Astrocyte (in vitro differentiated cells and primary cell): ENCODE data around the gene PRX. TPM values are rescaled to one million over a fixed set of nuclear protein-coding genes. Genes with fewer than 3 reads are reported as not detected.

Experiments
- DNase-seq: peaks from one replicate; pipeline ENCODE4 v3.0.0-alpha.2; 2010; ENCODE audit warnings: low read depth
- FAIRE-seq: peaks from 2 replicates; lab custom pipeline; 2011; peaks lifted over from hg19 to GRCh38; lab: Jason Lieb, UNC
- H2AFZ ChIP-seq: 2 replicates; pipeline ENCODE4 v1.6.0; 2012; ENCODE audit warnings: low read depth, low read length, inconsistent platforms
- H3K27ac ChIP-seq: 2 replicates; pipeline ENCODE4 v1.5.1; 2011; ENCODE audit warnings: low read depth, low read length, inconsistent platforms
- H3K27me3 ChIP-seq: 2 replicates; pipeline ENCODE4 v1.6.0; 2011; ENCODE audit warnings: low read length, inconsistent platforms; ENCODE audit not compliant: insufficient read depth
- H3K36me3 ChIP-seq: 2 replicates; pipeline ENCODE4 v1.5.1; 2011; ENCODE audit warnings: low read length, inconsistent platforms; ENCODE audit not compliant: insufficient read depth
- H3K4me1 ChIP-seq: 2 replicates; pipeline ENCODE4 v1.5.1; 2011; ENCODE audit warnings: low read length, inconsistent platforms; ENCODE audit not compliant: insufficient read depth
- H3K4me2 ChIP-seq: 2 replicates; pipeline ENCODE4 v1.6.0; 2012; ENCODE audit warnings: low read length, inconsistent platforms
- H3K4me3 ChIP-seq: 2 replicates; pipeline ENCODE4 v1.5.1; 2011; ENCODE audit warnings: low read depth, mild to moderate bottlenecking, low read length, inconsistent platforms; ENCODE audit not compliant: insufficient read depth
- H3K79me2 ChIP-seq: 2 replicates; pipeline ENCODE4 v1.6.0; 2012; ENCODE audit warnings: mild to moderate bottlenecking, low read length, inconsistent platforms; ENCODE audit not compliant: insufficient read depth
- H3K9ac ChIP-seq: 2 replicates; pipeline ENCODE4 v1.6.0; 2012; ENCODE audit warnings: mild to moderate bottlenecking, low read length, inconsistent platforms
- H3K9me3 ChIP-seq: 2 replicates; pipeline ENCODE4 v1.5.1; 2012; ENCODE audit warnings: low read depth, mild to moderate bottlenecking, low read length, inconsistent platforms; ENCODE audit not compliant: insufficient read depth
- H4K20me1 ChIP-seq: 2 replicates; pipeline ENCODE4 v1.6.0; 2012; ENCODE audit warnings: low read length, inconsistent platforms; ENCODE audit not compliant: insufficient read depth
- H3K27ac Mint-ChIP-seq: one replicate; pipeline ENCODE4 v1.8.0; 2021; ENCODE audit warnings: mild to moderate bottlenecking, mixed read lengths; ENCODE audit not compliant: unreplicated experiment
- H3K27me3 Mint-ChIP-seq: one replicate; pipeline ENCODE4 v1.8.0; 2021; ENCODE audit warnings: low read depth, mixed read lengths; ENCODE audit not compliant: unreplicated experiment
- H3K36me3 Mint-ChIP-seq: one replicate; pipeline ENCODE4 v1.8.0; 2021; ENCODE audit warnings: low read depth, mixed read lengths; ENCODE audit not compliant: unreplicated experiment
- H3K4me1 Mint-ChIP-seq: one replicate; pipeline ENCODE4 v1.8.0; 2021; ENCODE audit warnings: low read depth, mixed read lengths; ENCODE audit not compliant: unreplicated experiment
- H3K4me3 Mint-ChIP-seq: one replicate; pipeline ENCODE4 v1.8.0; 2021; ENCODE audit warnings: mild to moderate bottlenecking, moderate library complexity, mixed read lengths; ENCODE audit not compliant: unreplicated experiment
- H3K9me3 Mint-ChIP-seq: one replicate; pipeline ENCODE4 v1.8.0; 2021; ENCODE audit warnings: mild to moderate bottlenecking, mixed read lengths; ENCODE audit not compliant: unreplicated experiment
- CTCF ChIP-seq: IDR thresholded peaks from 2 replicates; pipeline ENCODE4 v1.5.1; 2011; ENCODE audit warnings: low read depth, mild to moderate bottlenecking, inconsistent platforms, low read length, moderate library complexity; ENCODE audit not compliant: insufficient read depth
- EZH2 ChIP-seq: IDR thresholded peaks from 2 replicates; pipeline ENCODE4 v1.6.1; 2012; ENCODE audit warnings: mild to moderate bottlenecking, low read length, inconsistent platforms; ENCODE audit not compliant: insufficient read depth
- total RNA-seq: library from RNA; stranded (reverse); gene quantifications from 2 replicates; pipeline ENCODE4 v1.2.1, GENCODE V29; 2021

The PRX gene
- total RNA-seq, 1 donor from 2014 or later: 1.5 TPM

DNA sequence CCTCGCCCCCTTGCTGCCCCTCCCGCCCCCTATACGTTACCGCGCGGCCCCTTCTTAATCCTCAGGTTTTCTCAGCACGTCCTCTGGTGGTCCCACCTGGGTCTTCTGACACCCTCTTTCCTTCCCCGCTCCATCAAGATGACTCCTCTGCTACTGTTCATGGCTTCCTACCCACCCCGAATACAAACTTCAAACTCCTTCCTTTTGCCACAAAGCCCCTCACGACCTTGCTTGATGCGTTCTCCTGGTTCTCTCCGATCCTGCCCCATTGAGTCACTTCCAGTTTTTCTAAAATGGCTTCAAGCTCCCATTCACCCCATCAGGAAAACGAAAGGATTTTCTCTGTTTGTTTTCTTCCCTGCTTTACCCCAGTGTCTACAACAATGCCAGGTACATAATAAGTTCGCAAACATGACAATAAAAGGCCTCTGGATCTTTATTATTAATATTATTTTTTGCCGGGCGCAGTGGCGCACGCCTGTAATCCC lies 31.7 kb upstream of the PRX start:
- H3K27me3 Mint-ChIP-seq: no peaks in the 10 kb centered on the region
- peak overlapping the region; percentile 71 for H3K27ac ChIP-seq
- peak overlapping the region; percentile 98 for H3K9ac ChIP-seq
- no peaks in the 10 kb centered on the region for H3K9me3 ChIP-seq
- no peaks in the 10 kb centered on the region for H3K9me3 Mint-ChIP-seq
- H3K79me2 ChIP-seq: peaks cover 41% of the 10 kb centered on the region
- no peak for TF ChIP-seq CTCF
- TF ChIP-seq EZH2: no peak
- peak overlapping the region; percentile 94 for H2AFZ ChIP-seq
- H3K4me3 ChIP-seq: peak overlapping the region; percentile 100
- FAIRE-seq (no peak), DNase-seq (no peak)
- peaks cover 17% of the 10 kb centered on the region for H3K36me3 ChIP-seq
- no peaks in the 10 kb centered on the region for H3K27me3 ChIP-seq
- H3K4me1 Mint-ChIP-seq: peaks cover 23% of the 10 kb centered on the region
- H3K4me1 ChIP-seq: peaks cover 16% of the 10 kb centered on the region
- H3K4me3 Mint-ChIP-seq: peak overlapping the region; percentile 97
- H3K36me3 Mint-ChIP-seq: peaks cover 15% of the 10 kb centered on the region
- peak overlapping the region; percentile 84 for H3K27ac Mint-ChIP-seq
- peaks cover 30% of the 10 kb centered on the region for H4K20me1 ChIP-seq
- H3K4me2 ChIP-seq: peak overlapping the region; percentile 99

GRCh38 chr19:40444000-40444824 lies 31.0 kb upstream of the PRX start, which contains the start of gene SERTAD3:
Gene SERTAD3 (minus strand): TSS chr19:40444335. CDS start chr19:40442080, 2,255 bp downstream.
- Mint-ChIP-seq H3K36me3 (peaks cover 19% of the 10 kb centered on the region), H3K9me3 (no peaks in the 10 kb centered on the region), H3K27ac (peak within 1 kb of the TSS; percentile 94), H3K4me1 (peaks cover 25% of the 10 kb centered on the region), H3K27me3 (no peaks in the 10 kb centered on the region), H3K4me3 (peak within 1 kb of the TSS; percentile 97)
- Histone ChIP-seq H3K4me1 (peaks cover 16% of the 10 kb centered on the region), H3K79me2 (peaks cover 41% of the 10 kb centered on the region), H2AFZ (peak within 1 kb of the TSS; percentile 94), H3K27ac (peak within 1 kb of the TSS; percentile 96), H4K20me1 (peaks cover 31% of the 10 kb centered on the region), H3K4me2 (peak within 1 kb of the TSS; percentile 99), H3K9ac (peak within 1 kb of the TSS; percentile 98), H3K27me3 (no peaks in the 10 kb centered on the region), H3K36me3 (peaks cover 17% of the 10 kb centered on the region), H3K9me3 (no peaks in the 10 kb centered on the region), H3K4me3 (peak within 1 kb of the TSS; percentile 100)
- no peak for FAIRE-seq
- TF ChIP-seq EZH2 (no peak), CTCF (no peak)
- DNase-seq: peak; percentile 80
